Ishikawa (cell line): ENCODE measurements around the gene UROD.

Source experiments
- CEBPB ChIP-seq: IDR thresholded peaks from 2 replicates; pipeline ENCODE4 v1.6.1; 2012
- CREB1 ChIP-seq: IDR thresholded peaks from 2 replicates; pipeline ENCODE4 v1.6.1; 2012; ENCODE audit warnings: low read depth
- EGR1 ChIP-seq: IDR thresholded peaks from 2 replicates; pipeline ENCODE4 v1.6.1; 2012
- EP300 ChIP-seq: IDR thresholded peaks from 2 replicates; pipeline ENCODE4 v1.6.1; 2012; ENCODE audit warnings: borderline replicate concordance
- FOXM1 ChIP-seq: IDR thresholded peaks from 2 replicates; pipeline ENCODE4 v1.6.1; 2012; ENCODE audit warnings: low read depth, borderline replicate concordance
- NFIC ChIP-seq: IDR thresholded peaks from 2 replicates; pipeline ENCODE4 v1.6.1; 2012
- RAD21 ChIP-seq: IDR thresholded peaks from 2 replicates; pipeline ENCODE4 v1.6.1; 2012; ENCODE audit warnings: low read depth
- TAF1 ChIP-seq: IDR thresholded peaks from 2 replicates; pipeline ENCODE4 v1.6.1; 2012; ENCODE audit warnings: low read depth, mild to moderate bottlenecking
- TCF12 ChIP-seq: IDR thresholded peaks from 2 replicates; pipeline ENCODE4 v1.6.1; 2012; ENCODE audit warnings: low read depth
- TEAD4 ChIP-seq: IDR thresholded peaks from 2 replicates; pipeline ENCODE4 v1.6.1; 2012
- YY1 ChIP-seq: IDR thresholded peaks from 2 replicates; pipeline ENCODE4 v1.6.1; 2012; ENCODE audit warnings: low read depth
- ZBTB7A ChIP-seq: IDR thresholded peaks from 2 replicates; pipeline ENCODE4 v1.6.1; 2012; ENCODE audit warnings: low read depth
- TF ChIP-seq, protein P1 (sequence below): IDR thresholded peaks from 2 replicates; pipeline ENCODE4 v1.6.1; 2012
- TF ChIP-seq, protein P2 (sequence below): IDR thresholded peaks from 2 replicates; pipeline ENCODE4 v1.6.1; 2012
- TF ChIP-seq, protein P3 (sequence below): IDR thresholded peaks from 2 replicates; pipeline ENCODE4 v1.6.1; 2012; ENCODE audit warnings: low read depth, mild to moderate bottlenecking

Gene UROD

DNA sequence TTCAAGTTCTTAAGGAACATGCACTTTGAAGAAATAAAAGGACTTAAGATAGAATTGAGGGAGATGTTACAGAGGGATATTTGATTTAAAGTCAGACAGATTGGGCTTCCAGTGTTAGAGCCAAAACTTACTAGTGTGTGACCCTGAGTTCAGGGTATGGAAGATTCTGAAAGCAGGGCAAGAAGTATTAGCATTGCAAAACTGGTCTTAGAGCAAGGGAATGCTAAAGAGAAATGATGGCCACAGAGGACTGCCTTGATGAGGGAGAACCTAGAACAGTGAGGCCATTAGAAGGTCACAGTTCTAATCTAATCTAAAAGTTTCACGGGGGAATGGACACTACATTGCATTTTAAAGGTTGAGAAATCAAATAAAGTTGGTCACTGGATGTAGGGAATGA lies 45.5 kb downstream of the UROD start:
- TF ChIP-seq EP300 (no peak), NFIC (no peak)

DNA sequence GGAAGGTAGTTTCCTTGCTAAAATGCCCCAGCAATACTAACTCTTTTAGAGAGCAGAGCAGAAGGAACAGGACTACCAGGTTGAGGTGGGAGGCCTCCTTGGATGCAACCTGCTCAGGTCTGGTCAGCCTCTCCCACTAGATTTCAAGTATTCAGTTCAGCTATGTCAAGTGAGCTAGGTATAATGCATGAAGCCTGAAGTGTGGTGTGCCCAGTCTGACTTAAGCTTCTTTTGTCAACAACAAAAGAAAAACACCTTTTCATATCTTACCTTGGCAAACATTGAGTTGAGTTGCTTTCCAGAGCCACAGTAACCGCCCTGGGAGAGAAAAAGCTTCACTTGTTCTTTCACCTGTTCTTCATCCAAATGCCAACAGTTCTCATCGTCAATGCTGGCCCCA lies 47.8 kb downstream of the UROD start:
- TF ChIP-seq RAD21 = no peak
- TF ChIP-seq, protein P1, sequence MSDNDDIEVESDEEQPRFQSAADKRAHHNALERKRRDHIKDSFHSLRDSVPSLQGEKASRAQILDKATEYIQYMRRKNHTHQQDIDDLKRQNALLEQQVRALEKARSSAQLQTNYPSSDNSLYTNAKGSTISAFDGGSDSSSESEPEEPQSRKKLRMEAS = no peak
- TF ChIP-seq, protein P2, sequence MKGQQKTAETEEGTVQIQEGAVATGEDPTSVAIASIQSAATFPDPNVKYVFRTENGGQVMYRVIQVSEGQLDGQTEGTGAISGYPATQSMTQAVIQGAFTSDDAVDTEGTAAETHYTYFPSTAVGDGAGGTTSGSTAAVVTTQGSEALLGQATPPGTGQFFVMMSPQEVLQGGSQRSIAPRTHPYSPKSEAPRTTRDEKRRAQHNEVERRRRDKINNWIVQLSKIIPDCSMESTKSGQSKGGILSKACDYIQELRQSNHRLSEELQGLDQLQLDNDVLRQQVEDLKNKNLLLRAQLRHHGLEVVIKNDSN = no peak

DNA sequence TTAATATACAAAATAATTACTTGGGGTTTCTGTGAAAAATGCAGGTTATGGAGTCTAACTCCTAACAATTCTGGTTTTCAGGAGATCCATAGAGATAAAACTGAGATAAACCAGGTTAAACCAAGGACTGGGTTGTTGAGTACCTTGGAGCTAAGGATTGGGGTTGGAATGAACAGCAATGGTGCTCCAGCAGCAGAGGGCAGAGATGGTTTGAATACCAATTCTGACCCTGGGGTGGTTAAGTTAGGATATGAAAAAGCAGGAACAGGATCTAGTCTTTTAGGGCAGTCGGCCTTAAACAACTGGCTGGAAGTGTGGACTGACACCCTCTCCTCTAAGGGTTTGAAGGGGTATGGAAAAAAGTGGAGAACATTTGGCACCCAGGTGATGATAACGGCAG lies 53.0 kb downstream of the UROD start:
- TF ChIP-seq FOXM1 (no peak), TCF12 (no peak), RAD21 (no peak; the same call in 1 of the 2 replicates), NFIC (no peak), CREB1 (no peak), TAF1 (no peak), CEBPB (no peak), EP300 (no peak), TEAD4 (no peak), YY1 (no peak), EGR1 (no peak), ZBTB7A (no peak)
- TF ChIP-seq, protein P3, sequence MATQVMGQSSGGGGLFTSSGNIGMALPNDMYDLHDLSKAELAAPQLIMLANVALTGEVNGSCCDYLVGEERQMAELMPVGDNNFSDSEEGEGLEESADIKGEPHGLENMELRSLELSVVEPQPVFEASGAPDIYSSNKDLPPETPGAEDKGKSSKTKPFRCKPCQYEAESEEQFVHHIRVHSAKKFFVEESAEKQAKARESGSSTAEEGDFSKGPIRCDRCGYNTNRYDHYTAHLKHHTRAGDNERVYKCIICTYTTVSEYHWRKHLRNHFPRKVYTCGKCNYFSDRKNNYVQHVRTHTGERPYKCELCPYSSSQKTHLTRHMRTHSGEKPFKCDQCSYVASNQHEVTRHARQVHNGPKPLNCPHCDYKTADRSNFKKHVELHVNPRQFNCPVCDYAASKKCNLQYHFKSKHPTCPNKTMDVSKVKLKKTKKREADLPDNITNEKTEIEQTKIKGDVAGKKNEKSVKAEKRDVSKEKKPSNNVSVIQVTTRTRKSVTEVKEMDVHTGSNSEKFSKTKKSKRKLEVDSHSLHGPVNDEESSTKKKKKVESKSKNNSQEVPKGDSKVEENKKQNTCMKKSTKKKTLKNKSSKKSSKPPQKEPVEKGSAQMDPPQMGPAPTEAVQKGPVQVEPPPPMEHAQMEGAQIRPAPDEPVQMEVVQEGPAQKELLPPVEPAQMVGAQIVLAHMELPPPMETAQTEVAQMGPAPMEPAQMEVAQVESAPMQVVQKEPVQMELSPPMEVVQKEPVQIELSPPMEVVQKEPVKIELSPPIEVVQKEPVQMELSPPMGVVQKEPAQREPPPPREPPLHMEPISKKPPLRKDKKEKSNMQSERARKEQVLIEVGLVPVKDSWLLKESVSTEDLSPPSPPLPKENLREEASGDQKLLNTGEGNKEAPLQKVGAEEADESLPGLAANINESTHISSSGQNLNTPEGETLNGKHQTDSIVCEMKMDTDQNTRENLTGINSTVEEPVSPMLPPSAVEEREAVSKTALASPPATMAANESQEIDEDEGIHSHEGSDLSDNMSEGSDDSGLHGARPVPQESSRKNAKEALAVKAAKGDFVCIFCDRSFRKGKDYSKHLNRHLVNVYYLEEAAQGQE = no peak
- TF ChIP-seq, protein P2 = no peak
- TF ChIP-seq, protein P1 = no peak
